GM21390 (cell line): ENCODE results near the gene P2RX7.
"Not testable (repeated sequence)": the region's sequence is repeated elsewhere in the genome, so short reads cannot be mapped to it uniquely, and the experiment has no call there.

Experiments used
- ATAC-seq: cut with Tn5 transposase; IDR thresholded peaks from one replicate; pipeline ENCODE4 v1.9.1; 2021; ENCODE audit not compliant: unreplicated experiment

The P2RX7 gene

DNA sequence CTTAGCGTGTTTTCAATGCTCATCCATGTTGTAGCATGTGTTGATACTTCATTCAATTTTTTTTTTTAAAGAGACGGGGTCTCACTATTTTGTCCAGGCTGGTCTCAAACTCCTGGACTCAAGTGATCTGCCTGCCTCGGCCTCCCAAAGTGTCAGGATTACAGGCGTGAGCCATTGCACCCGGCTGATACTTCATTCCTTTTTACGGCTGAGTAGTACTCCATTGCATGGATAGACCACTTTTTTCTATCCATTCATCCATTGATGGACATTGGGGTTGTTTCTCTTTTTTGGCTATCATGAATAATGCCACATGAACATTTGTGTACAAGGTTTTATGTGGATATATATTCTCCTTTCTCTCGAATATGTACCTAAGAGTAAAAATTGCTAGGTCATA is 1.2 kb downstream of the P2RX7 start:
- ATAC-seq: no peak

- no peak for ATAC-seq
These were observed 2.6 kb downstream of the P2RX7 start for GRCh38 chr12:121135320-121135719.

- ATAC-seq: no peak
These were observed 4.8 kb downstream of the P2RX7 start for GRCh38 chr12:121137512-121137911.

DNA sequence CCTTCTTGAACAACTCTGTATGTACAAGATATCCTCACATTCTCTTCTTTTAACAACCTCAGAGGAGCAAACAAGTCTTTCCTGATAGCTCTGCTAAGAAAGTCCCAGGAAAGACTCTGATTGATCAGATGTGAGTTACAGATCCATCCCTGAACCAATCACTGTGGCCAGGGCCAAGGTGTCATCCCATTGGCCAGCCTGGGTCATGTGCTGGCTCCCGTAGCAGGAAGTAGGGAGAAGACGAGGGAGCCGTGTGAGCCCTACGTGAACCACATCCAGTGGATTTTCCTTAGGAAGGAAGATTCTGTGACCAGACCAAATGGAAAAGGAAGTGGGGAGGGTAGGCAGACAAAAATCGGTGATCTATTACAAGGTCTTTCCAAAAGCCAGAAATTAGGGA is 5.6 kb downstream of the P2RX7 start:
- no peak for ATAC-seq

DNA sequence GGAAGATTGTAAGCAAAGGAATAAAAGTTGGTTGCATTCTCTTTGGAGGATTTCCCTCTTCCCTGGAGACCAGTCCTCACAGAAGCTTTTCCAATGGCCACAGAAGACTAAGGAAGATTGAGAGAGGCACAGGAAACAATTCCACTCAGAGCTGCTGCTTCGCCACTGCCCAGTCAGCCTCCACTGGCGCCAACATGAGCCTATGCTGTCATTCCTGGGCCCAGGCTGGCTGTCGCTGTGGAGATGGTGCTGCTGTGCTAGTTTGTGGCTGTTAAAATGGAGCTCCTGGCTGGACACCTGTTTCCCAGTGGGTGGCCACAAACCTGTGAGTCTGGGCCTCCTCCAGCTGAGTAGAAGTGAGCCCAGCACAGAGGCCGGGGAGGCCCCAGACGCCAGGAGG is 6.6 kb downstream of the P2RX7 start:
- ATAC-seq: no peak

- no peak for ATAC-seq
These were observed 9.7 kb downstream of the P2RX7 start for GRCh38 chr12:121142171-121142950.

- no peak for ATAC-seq
These were observed 11.8 kb downstream of the P2RX7 start for GRCh38 chr12:121144416-121144914.

GRCh38 chr12:121145221-121145620 is 12.5 kb downstream of the P2RX7 start:
- no peak for ATAC-seq

- not testable (repeated sequence) for ATAC-seq
These were observed 16.6 kb downstream of the P2RX7 start for GRCh38 chr12:121149289-121149688.

- ATAC-seq: no peak
These were observed 22.2 kb downstream of the P2RX7 start for GRCh38 chr12:121154793-121155375.

- no peak for ATAC-seq
These were observed 23.7 kb downstream of the P2RX7 start for GRCh38 chr12:121156365-121156764.

DNA sequence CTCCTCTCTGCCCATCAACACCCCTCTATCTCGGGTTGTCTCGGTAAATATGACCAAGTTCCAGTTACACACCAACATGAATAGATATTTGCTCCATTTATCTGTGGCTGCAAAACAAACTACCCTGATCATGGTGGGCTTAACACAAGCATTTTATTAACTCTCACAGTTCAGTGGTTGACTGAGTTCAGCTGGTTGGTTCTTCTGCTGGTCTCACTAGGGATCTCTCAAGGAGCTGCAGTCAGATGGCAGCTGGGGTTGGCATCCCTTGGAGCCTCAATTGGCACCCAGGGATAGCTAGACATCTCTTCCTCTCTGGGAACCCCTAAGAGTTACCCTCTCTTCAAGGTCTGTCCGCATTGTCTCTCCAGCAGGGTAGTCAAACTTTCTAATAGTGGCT is 25.4 kb downstream of the P2RX7 start:
- ATAC-seq: no peak

DNA sequence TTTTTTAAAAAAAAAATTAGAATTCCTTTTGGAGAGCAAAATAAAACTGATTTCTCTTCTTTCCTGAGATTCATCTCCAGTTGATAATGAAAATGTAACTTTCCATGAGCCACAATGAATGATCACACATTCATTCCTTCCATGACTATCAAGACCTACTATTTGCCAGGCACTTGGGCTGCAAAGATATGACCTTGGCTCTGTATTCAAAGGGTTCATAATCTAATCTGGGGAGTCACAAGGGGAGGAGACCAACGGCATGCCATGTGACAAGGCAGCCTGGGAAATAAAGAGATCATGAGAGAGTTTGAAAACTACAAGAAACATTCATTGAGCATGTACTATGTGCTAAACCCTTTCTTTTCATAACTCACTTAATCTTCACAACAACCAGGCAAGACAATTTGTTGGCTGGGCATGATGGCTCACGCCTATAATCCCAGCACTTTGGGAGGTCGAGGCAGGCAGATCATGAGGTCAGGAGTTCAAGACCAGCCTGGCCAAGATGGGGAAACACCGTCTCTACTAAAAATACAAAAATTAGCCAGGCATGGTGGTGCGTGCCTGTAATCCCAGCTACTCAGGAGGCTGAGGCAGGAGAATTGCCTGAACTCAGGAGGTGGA is 26.2 kb downstream of the P2RX7 start:
- not testable (repeated sequence) for ATAC-seq

DNA sequence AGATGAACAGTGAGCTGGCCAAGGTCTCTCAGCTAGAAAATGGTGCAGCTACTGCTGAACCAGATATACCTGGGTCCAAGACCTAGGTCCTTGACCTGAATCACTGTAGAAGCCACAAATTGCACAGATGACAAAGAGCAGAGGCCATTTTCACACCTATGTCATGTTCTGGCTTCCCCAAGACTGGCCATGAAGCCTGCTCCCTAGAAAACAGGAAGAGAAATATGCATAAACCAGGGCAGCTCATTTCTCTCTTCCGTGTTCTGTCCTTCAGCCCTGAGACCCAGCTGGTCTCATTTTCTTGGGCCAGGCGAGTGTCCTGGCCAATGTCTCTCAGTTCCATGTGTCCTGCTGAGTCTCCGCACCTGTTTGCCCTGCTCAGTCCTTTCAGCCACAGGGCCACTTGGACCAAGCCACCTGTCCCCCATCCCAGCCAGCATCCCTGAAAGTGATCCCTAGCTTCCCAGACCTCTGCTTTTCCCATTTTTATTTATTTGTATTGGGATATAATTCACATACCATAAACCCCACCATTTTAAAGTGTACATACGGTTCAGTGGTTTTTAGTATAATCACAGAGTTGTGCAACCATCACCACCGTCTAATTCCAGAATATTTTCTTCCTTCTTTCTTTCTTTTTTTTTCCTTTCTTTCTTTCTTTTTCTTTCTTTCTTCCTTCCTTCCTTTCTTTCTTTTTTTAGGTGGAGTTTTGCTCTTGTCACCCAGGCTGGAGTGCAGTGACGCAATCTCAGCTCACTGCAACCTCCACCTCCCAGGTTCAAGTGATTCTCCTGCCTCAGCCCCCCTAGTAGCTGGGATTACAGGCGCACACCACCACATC is 27.0 kb downstream of the P2RX7 start:
- ATAC-seq: no peak

- no peak for ATAC-seq
These were observed 29.7 kb downstream of the P2RX7 start for GRCh38 chr12:121162384-121162783.

GRCh38 chr12:121162985-121163384 is 30.3 kb downstream of the P2RX7 start:
- no peak for ATAC-seq

GRCh38 chr12:121164839-121165238 is 32.2 kb downstream of the P2RX7 start:
- not testable (repeated sequence) for ATAC-seq

DNA sequence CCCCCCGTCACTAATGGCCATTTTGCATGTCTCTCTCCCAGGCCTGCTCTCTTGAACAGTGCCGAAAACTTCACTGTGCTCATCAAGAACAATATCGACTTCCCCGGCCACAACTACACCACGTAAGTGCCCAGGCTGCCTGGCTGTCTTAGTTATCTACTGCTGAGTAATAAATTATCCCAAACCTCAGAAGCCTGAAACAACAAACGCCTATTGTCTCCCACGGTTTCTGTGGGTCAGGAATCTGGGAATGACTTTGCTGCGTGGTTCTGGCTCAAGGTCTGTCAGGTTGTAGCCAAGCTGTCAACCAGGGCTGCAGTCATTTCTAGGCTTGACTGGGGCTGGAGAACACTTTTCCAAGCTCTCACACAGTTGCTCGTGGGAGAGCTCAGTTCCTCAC is 32.6 kb downstream of the P2RX7 start:
- no peak for ATAC-seq

DNA sequence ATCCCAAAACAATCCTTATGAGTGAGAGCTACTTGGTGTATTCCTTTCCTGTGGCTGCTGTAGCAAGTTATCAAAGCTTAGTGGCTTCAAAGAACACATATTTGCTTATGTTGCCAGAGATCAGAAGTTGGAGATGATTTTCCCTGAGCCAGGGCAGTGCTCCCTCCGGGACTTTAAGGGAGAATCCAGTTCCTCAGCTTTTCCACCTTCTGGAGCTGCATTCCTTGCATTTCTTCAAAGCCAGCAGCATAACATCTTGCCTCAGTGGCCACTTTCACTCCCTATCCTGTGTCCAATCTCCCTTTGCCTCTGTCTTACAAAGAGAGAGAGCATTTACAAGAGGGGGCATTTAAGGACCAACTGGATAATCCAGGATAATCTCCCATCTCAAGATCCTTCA is 33.7 kb downstream of the P2RX7 start:
- ATAC-seq: no peak

- ATAC-seq: no peak
These were observed 34.6 kb downstream of the P2RX7 start for GRCh38 chr12:121167232-121167820.

- ATAC-seq: no peak
These were observed 35.3 kb downstream of the P2RX7 start for GRCh38 chr12:121167951-121168350.
